ENCODE measurements around the gene ITPRID1. TPM values are rescaled to one million over a fixed set of nuclear protein-coding genes. Genes with fewer than 3 reads are reported as not detected.
"Not testable (repeated sequence)": the region's sequence is repeated elsewhere in the genome, so short reads cannot be mapped to it uniquely, and the experiment has no call there.

ITPRID1 gene
- total RNA-seq (2014; rRNA removed; shearing (Covaris generic)): 0.39 TPM in 1 of 2 replicates, not detected in the other

DNA sequence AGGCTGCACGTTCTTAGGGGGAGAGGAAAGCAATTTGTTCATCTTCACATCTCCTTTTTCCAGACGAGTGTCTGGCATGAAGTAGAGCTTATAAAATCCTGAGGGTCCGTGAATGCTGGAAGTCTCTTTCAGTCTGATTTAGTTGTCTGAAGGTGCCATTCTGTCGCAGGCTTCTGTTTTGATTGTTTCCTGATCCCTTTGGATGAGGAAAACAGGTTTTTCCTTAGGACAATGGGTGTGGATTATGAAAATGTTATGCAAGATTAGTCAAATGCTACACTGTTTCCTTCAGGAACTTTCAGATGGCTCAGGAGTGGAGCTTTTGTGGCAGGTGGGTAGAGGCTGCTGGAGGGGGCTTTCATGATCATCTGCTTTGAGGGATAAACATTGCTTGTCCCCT, at the start of gene ITPRID1:
TSS of gene ITPRID1 (plus strand) at position 301 of the 400 bp plus-strand sequence. CDS start 38,935 bp downstream, outside the sequence.
- DNase-seq (ENCODE audit: low spot score): no peak

DNA sequence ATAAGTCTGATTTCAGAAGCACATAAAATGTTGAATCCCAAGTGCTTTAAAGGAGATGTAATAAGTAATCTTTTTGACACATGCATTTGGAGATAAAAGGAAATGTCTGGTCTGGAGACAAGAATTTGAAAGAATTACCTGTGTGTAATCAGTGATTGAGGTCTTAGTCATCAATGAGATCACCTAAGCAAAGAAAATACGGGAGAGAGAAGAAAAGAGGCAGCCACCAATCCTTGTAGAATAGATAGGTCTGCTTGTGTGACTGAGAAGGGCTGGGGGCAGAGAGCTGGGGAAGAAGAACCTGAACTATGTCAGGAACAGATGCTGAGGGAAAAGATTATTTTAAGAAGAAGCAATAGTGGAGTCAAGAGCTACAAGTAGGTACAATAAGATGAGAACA, 49.3 kb upstream of the ITPRID1 start:
- no peak for DNase-seq (ENCODE audit: low spot score)

DNA sequence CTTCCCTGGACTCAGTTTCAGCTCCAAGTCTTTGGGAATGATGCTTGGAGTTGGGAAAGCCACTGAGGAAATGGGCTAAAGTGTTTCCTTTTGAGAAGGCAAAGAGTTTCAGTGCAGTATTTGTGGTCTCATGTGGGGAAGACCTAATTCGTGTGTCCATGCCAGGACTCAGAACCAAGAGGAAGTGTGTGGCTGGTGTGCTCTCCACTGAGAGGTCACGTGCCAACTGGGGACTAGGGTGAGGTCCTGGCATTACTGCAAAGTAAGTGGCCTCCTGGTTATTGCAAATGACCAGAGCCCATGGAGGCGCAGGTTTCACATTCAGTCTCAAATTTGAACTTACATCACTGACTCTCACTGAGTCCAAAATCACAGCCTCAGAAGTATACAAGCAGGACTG, 48.6 kb upstream of the ITPRID1 start:
- DNase-seq (ENCODE audit: low spot score): no peak

DNA sequence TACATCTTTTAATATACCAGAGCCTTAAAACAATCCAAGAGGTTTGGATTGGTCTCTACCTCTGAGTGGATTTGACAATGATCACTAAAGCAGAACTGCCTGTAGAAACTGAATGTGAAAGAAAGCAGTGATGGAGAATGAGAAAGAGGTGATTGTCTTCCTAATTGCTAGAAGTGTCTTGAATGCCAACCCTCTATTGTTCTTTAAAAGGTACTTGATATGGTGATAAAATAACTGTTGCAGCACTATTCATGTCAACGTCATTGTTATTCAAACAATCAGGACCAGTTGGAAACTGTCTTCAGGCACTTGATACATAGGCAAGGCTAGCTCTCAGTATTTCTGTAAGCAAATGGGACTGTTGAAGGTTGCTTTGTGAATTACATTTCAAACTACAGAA, 47.9 kb upstream of the ITPRID1 start:
- no peak for DNase-seq (ENCODE audit: low spot score)

DNA sequence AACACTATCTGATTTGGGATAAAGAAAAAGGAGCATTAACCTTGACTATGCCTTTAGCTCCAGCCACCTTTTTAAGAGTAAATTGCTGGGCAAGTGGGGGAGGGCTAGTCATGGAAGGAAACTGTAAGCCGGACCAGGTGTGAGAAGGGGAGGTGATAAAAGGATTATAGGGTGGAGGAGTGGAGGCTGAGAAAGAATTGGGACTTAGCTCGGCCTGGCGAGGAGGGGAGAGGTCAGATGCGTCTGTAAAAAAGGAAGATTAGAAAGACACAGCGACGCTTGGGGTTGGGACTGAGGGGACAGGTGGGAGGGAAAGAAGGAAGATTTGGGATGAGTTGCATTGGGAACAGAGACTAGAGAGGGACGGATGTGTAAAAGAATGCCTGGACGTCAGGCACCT, 43.0 kb upstream of the ITPRID1 start:
- not testable (repeated sequence) for DNase-seq (ENCODE audit: low spot score)

DNA sequence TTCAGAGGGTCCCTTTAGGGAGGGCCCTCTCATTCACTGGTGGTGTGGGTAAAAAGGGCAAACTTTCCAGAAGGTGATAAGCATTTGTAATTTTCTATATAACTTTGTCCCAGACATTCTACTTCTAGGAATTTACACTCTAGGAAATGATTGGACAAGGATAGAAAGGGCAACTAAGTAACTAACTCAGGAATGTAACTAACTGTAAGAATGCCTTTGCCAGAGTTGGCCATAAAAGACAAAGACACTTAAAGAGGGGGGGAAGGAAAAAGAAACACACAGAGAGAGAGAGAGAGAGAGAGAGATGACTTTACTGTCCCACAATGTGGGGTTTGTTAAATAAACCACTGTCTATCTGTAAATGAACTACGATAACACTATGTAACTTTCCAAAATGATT, 38.5 kb upstream of the ITPRID1 start:
- DNase-seq (ENCODE audit: low spot score): no peak

DNA sequence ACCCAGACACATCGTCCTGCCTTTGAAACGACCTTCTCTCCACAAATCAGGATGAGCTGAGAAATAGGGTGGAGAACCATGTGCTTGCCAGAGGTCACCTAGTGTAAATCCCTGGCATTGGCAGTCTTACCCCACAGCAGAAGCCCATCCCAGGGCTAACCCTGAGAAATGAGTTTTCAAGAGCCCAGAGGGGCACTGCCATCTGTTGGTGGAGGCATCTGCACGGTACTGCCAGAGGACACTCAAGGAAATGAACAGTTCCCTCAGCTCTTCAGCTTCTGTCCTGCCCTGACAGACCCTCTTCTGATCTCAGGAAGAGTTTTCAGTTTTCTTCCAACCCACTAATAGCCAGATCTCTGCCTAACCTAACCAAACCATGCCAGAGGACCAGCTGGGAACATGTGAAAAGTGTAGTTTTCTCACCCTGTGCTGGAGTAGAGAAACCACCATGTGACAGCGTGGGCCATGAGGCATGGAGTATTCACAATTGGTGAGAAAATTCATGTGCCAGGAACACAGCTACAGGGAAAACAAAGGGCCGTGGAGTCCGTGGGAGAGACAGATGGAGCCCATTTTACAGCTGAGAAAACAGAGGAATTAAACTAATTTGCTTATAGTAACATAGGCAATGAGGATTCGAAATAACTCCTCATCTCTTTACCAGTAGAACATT, 37.7 kb upstream of the ITPRID1 start:
- no peak for DNase-seq (ENCODE audit: low spot score)

DNA sequence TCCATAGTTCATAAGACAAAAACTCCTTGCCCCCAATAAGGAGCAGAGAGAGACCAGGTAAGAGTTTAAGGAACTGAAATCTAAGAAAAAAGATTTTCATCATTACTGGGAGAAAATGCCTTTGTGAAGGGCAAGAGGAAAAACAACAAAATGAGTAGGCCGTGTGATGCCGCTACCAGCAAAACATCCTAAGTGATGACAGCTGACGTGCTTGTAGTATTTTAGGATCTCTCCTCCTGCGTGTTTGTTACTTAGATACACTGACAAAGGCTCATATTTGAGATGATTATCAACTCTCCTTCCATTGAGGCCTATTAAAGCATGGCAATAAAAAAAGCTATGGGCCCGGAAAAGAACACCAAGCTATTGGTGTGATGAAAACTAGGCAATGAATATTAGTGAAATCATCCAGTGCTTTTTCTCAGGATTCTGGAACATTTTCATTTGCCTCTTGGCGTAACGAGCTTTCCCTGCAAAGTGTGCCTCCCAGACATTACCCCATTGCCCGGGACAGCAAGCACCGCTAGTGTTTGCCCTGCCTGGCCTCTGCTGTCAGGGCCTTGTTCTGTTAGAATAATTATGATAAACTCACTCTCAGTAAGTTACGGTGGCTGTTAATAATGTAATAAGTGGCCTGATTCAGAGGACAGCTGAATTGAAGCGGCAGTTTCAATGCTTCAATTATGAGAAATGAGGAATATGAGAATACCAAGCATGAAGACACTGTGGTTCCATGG, 36.8 kb upstream of the ITPRID1 start:
- no peak for DNase-seq (ENCODE audit: low spot score)

DNA sequence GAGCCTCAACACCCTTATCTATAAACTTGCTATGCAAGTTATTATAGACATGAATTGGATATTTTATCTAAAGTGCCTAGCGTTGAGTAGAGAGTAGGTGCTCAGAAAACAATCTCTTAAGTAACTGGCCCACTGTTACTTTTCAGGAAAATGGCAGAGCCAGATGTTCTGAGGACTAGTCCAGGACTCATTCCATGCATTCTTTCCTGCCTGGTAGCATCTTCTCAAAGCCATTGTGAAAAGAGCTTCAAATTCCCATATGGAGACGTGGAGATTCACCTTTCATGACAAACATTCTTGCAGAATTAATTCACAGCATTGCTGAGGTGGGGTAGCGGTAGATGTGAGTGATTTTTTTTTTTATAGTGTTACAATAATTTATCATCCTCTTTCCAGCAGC, 35.9 kb upstream of the ITPRID1 start:
- no peak for DNase-seq (ENCODE audit: low spot score)

DNA sequence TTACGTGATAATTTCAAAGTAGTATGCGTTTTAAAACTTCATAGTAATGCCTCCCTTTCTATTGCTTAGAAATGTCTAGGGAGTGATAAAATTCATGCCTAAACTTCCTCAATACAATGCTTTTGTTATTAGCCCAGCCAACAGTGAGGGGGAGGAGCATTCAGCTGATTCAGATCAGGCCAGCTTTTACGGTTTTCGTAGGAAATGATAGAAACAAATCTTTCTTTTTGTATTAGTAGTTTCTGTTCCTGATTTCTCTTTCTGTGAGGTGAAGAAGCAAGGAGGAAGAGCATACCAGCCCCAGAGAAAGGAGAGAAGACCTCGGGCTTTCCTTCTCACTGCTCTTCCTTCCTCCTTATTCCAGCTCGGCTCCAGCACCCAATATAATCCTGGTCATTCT, 35.2 kb upstream of the ITPRID1 start:
- no peak for DNase-seq (ENCODE audit: low spot score)

DNA sequence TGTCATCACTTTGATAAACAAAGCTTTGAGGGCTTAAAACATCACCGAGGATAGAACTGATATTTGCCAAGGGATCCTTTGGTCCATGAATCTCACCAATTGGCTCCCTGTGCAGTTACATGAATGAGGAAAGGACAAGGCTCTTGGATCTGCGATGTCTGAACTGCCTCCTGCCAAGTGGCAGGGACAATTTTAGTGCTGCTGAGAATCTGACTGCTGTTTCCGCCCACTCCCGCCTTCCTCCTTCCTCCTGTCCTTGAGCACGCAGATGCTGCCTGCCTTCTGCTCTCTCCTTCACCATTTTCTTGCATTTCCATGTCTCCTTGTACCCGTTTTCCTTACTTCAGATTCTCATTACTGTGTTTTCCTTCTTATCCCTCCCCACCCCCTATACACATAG, 26.8 kb upstream of the ITPRID1 start:
- DNase-seq (ENCODE audit: low spot score): no peak

DNA sequence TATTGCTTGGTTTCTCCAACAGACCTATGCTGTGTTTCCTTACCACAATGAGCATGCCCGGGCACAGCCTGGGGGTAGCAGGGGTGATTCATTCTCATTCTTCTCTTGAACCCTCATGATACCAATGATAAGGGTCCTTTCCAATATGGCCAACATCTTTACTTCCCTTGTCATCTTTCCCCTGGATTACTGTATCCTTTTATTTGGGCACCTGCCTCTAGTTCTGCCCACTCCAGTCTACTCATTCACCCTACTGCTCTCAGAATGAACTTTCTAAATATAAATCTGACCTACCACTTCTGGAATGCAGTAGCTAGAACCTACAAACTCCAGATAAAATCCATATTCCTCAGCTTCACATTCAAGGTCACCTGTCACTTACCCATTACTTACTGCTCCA, 26.4 kb upstream of the ITPRID1 start:
- DNase-seq (ENCODE audit: low spot score): no peak

DNA sequence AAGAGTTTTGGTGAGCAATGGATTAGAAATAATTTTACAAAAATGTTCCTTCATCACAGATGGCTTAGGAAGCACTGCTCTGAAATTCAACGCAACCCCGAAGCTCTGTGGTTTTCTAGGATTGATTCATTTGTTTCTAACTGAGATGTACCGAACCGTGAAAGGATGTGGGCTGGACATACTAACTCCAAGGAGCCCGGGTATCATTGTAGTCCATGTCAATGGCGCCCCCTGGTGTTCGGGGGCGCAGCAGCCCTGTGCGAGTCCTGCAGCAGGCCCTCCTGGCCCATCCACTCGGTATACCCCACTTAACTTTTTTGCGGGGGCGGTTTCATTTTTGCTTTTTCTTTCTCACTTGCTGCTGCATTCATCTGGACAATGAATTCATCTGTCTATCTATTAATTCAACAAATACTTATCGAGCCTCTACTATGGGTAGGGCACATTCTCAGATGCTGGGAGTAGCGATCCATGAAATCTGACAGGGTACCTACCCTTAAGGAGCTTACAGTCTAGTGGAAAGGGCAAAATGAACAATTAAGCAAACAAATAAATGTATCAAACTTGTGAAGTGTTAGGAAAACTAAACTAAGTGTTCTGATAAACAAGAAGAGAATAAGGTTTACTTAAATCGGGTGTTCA, 25.2 kb upstream of the ITPRID1 start:
- DNase-seq (ENCODE audit: low spot score): peak; percentile 79

DNA sequence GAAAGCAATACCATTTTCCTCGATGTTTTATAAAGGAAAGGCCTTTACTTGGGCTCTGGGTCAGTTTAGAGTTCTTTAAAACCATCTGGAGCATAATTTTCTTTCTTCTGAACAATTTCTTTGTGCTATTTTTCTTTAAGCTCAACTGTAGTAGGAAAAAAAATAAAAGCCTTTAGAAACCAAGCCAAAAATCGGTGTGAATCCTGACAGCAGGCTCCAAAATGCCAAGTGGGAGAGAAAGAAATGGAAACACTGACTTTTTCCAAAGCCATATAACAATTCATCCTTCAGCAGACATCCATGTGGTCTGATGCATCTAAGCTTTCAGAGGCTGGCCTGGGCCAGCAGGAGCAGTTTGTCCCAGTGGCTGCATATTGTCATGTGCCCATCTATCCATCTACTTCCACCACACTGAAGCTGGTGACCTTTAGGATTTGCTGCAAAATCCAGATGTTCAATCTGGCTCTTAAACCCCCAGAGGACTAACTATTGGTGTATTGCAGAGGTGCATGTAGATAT, 23.0 kb upstream of the ITPRID1 start:
- DNase-seq (ENCODE audit: low spot score): no peak

DNA sequence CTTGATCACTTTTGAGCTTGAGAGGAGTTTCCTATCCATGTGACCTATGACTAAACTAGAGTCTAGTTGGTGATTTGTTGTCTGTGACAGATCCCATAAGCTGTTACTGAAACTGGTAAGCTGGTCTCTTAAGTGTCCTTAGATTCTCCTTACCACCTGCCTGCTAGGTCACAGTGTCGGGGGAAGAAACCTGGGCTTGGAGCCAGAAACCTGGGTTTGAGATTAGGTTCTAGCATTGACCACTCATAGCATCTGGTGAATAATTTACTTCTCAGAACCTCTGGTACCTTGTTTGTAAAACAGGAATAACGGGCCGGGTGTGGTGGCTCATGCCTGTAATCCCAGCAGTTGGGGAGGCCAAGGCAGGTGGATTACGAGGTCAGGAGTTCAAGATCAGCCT, 21.8 kb upstream of the ITPRID1 start:
- no peak for DNase-seq (ENCODE audit: low spot score)

DNA sequence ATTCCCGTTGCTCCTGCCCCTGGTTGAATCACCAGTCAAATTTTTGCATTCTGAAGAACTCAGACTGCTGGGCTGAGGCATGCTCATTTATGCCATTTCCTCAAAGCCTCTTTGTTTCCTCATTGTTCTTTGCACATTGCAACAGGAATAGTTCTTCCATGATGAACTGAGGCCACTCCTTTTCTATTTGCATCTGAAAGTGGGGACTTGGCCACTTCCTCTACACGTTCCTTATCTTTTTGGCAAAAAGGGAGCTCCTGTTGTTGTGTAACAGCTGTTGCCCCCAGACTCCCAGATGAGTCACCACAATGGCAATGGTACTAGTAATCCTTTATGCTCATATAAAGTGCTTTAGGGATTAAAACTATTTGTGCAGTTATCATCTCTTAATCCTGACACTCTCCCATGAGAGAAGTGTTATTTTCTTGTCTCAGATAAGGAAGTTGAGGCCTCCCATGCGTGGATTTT, 20.1 kb upstream of the ITPRID1 start:
- DNase-seq (ENCODE audit: low spot score): no peak

DNA sequence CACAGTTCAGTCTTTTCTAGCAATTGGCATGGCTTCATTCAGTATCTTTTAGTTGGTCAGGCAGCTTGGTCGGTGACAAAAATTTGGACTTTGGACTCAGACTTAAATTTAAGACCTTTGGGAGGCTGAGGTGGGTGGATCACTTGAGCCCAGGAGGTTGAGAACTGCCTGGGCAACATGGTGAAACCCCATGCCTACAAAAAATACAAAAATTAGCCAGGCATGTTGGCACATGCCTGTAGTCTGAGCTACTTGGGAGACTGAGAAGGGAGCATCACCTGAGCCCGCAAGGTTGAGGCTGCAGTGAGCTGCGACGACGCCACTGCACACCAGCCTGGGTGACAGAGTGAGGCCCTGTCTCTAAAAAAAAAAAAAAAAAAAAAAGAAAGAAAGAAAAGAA, 19.5 kb upstream of the ITPRID1 start:
- no peak for DNase-seq (ENCODE audit: low spot score)

DNA sequence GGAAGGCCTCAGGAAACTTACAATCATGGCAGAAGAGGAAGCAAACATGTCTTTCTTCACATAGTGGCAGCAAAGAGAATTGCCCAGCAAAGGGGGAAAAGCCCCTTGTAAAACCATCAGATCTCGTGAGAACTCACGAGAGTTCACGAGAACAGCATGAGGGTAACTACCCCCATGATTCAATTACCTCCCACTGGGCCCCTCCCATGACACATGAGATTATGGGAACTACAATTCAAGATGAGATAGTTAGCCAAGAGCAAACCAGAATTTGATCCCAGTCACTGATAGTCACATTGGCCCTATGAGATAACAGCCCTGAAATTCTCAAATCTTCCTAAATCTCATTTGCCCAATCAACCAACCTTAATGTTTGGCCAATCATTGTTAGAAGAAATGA, 18.2 kb upstream of the ITPRID1 start:
- DNase-seq (ENCODE audit: low spot score): no peak

DNA sequence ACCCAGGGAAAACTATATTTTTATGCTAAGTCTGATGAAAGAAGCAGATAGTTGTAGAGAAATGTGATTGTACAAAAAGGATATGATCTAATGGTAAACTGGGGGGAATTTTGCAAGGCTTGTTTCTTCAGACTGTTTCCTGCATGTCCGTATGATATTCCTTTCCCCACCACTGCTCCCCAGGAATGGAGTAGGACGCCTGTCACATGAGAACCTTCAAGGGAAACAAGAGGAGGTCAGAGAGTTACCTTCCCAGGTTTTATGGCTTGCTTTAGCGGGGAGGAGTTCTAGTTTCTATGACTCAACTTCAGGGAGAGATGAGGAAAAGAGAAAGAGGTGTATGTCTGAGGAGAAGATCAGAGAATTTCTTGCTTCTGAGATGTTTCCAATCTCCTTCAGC, 16.4 kb upstream of the ITPRID1 start:
- DNase-seq (ENCODE audit: low spot score): no peak

DNA sequence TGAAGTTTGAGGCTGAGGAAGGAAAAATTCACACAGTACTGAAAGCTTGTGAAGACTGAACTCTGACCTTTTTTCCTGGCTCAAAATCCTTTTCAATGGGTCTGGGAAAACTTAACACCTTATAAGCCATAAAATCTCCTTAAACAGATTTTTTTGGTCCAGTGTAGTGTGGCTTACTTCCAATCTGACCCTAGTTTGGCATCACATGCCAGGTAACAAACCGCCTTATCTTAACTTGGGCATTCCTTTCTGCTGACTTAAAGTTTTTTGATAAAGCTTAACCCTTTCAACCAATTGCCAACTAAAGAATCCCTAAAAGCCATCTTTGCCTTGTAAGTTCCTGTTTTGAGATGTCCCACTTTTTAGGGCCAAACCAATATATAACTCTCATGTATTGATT, 13.2 kb upstream of the ITPRID1 start:
- DNase-seq (ENCODE audit: low spot score): no peak

DNA sequence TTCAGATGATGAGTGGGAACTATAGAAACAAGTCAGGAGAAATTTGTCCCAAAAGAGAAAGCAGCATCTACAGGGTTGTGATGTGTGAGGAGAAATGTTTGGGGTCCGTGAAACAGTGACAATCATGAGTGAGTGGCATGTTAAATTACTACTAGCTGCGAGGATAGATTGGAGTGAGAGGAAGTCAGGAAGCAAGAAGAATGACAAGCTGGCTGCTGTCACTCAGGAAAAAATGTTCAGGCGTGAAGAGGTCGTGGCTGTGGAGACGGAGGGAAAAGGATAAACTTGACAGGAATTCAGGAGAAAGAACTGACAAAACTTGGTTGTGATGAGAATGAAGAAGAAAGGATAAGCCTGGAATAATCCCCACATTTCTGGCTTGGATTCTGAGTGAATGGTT, 5.1 kb upstream of the ITPRID1 start:
- no peak for DNase-seq (ENCODE audit: low spot score)

DNA sequence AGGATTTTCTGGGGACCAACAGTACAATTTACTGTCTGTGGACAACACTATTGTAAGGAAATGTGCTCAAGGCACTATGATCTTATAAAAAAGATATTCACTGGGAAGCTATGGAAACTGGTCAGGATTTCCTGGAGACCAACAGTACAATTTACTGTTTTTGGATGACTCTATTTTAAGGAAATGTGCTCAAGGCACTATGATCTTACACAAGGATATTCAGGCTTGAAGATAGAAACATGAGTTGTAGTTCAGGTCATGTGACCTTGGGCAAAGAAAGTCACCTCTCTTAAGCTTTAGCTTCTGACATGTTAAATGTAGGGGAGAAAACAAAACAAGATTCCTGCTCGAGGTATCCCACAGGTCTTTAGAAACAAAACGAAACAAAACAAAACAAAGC, 1.7 kb upstream of the ITPRID1 start:
- DNase-seq (ENCODE audit: low spot score): no peak
